H9 (cell line): ENCODE measurements around the gene NSG1. TPM values are rescaled to one million over a fixed set of nuclear protein-coding genes. Genes with fewer than 3 reads are reported as not detected.
"Not testable (repeated sequence)": the region's sequence is repeated elsewhere in the genome, so short reads cannot be mapped to it uniquely, and the experiment has no call there.

ENCODE experiments used
- DNase-seq: peaks from one replicate; pipeline ENCODE4 v3.0.0-alpha.2; 2017
- H2AFZ ChIP-seq: one replicate; pipeline ENCODE4 v1.6.1; 2013; ENCODE audit warnings: mild to moderate bottlenecking, low read length, control low read depth, moderate library complexity
- H2AK5ac ChIP-seq: 2 replicates; pipeline ENCODE4 v1.6.1; 2013; ENCODE audit warnings: low read length, control low read depth, mixed read lengths; ENCODE audit not compliant: insufficient read length
- H2BK120ac ChIP-seq: one replicate; pipeline ENCODE4 v1.6.1; 2013; ENCODE audit warnings: low read depth, mild to moderate bottlenecking, low read length, control low read depth, inconsistent platforms; ENCODE audit not compliant: poor library complexity, severe bottlenecking
- H2BK12ac ChIP-seq: 2 replicates; pipeline ENCODE4 v1.6.1; 2013; ENCODE audit warnings: low read length, control low read depth, mixed read lengths, low read depth; ENCODE audit not compliant: insufficient read length
- H2BK15ac ChIP-seq: 2 replicates; pipeline ENCODE4 v1.6.1; 2013; ENCODE audit warnings: low read depth, low read length, control low read depth
- H2BK20ac ChIP-seq: one replicate; pipeline ENCODE4 v1.6.1; 2013; ENCODE audit warnings: low read depth, mild to moderate bottlenecking, low read length, control low read depth, inconsistent platforms; ENCODE audit not compliant: poor library complexity, severe bottlenecking
- H2BK5ac ChIP-seq: 2 replicates; pipeline ENCODE4 v1.6.1; 2013; ENCODE audit warnings: low read length, control low read depth, mixed read lengths; ENCODE audit not compliant: insufficient read length
- H3K14ac ChIP-seq: 2 replicates; pipeline ENCODE4 v1.6.1; 2013; ENCODE audit warnings: low read length, control low read depth; ENCODE audit not compliant: insufficient read depth
- H3K18ac ChIP-seq: 2 replicates; pipeline ENCODE4 v1.6.1; 2013; ENCODE audit warnings: low read depth, mild to moderate bottlenecking, mixed read lengths, low read length, control low read depth; ENCODE audit not compliant: insufficient read length
- H3K23ac ChIP-seq: 2 replicates; pipeline ENCODE4 v1.6.1; 2013; ENCODE audit warnings: low read length, control low read depth, mixed read lengths, low read depth; ENCODE audit not compliant: insufficient read length
- H3K23me2 ChIP-seq: 2 replicates; pipeline ENCODE4 v1.6.1; 2013; ENCODE audit warnings: low read depth, mild to moderate bottlenecking, mixed read lengths, low read length, control low read depth; ENCODE audit not compliant: insufficient read length, poor library complexity, severe bottlenecking
- H3K27ac ChIP-seq: 2 replicates; pipeline ENCODE4 v1.5.1; 2013; ENCODE audit warnings: low read length, control low read depth, mixed read lengths, low read depth; ENCODE audit not compliant: insufficient read length
- H3K27me3 ChIP-seq: 2 replicates; pipeline ENCODE4 v1.6.1; 2013; ENCODE audit warnings: low read length, control low read depth, inconsistent platforms; ENCODE audit not compliant: insufficient read depth
- H3K4ac ChIP-seq: 2 replicates; pipeline ENCODE4 v1.6.1; 2013; ENCODE audit warnings: low read depth, mild to moderate bottlenecking, control low read depth, inconsistent platforms, low read length, moderate library complexity
- H3K4me1 ChIP-seq: 2 replicates; pipeline ENCODE4 v1.6.1; 2013; ENCODE audit warnings: low read length, control low read depth, inconsistent platforms; ENCODE audit not compliant: insufficient read depth
- H3K4me2 ChIP-seq: 2 replicates; pipeline ENCODE4 v1.6.1; 2013; ENCODE audit warnings: low read length, control low read depth, mixed read lengths; ENCODE audit not compliant: insufficient read length, insufficient read depth
- H3K56ac ChIP-seq: 2 replicates; pipeline ENCODE4 v1.6.1; 2013; ENCODE audit warnings: low read depth, mild to moderate bottlenecking, mixed read lengths, low read length, control low read depth; ENCODE audit not compliant: insufficient read length
- H3K79me1 ChIP-seq: 2 replicates; pipeline ENCODE4 v1.6.1; 2013; ENCODE audit warnings: low read depth, mild to moderate bottlenecking, moderate library complexity, low read length, control low read depth, inconsistent platforms; ENCODE audit not compliant: insufficient read depth, poor library complexity, severe bottlenecking
- H3K79me2 ChIP-seq: 2 replicates; pipeline ENCODE4 v1.6.1; 2013; ENCODE audit warnings: low read length, control low read depth, inconsistent platforms; ENCODE audit not compliant: insufficient read depth
- H3K9ac ChIP-seq: 2 replicates; pipeline ENCODE4 v1.6.1; 2013; ENCODE audit warnings: low read length, control low read depth, mixed read lengths; ENCODE audit not compliant: insufficient read length; ENCODE audit errors: extremely low read depth
- H3K9me3 ChIP-seq: one replicate; pipeline ENCODE4 v1.6.1; 2013; ENCODE audit warnings: low read depth, low read length, inconsistent platforms; ENCODE audit not compliant: control insufficient read depth
- H3T11ph ChIP-seq: one replicate; pipeline ENCODE4 v1.6.1; 2013; ENCODE audit warnings: mild to moderate bottlenecking, low read length, control low read depth, inconsistent platforms
- H4K20me1 ChIP-seq: one replicate; pipeline ENCODE4 v1.6.1; 2013; ENCODE audit not compliant: control insufficient read depth, insufficient read length, insufficient read depth
- H4K5ac ChIP-seq: 2 replicates; pipeline ENCODE4 v1.6.1; 2013; ENCODE audit warnings: low read depth, mild to moderate bottlenecking, mixed read lengths, low read length, control low read depth; ENCODE audit not compliant: insufficient read length
- H4K8ac ChIP-seq: replicated peaks from 2 replicates; pipeline ENCODE4 v1.6.1; 2013; ENCODE audit warnings: low read length, control low read depth, mixed read lengths, low read depth; ENCODE audit not compliant: insufficient read length
- H4K91ac ChIP-seq: 2 replicates; pipeline ENCODE4 v1.6.1; 2013; ENCODE audit warnings: low read depth, mild to moderate bottlenecking, moderate library complexity, mixed read lengths, low read length, control low read depth; ENCODE audit not compliant: insufficient read length
- H3K27ac Mint-ChIP-seq, 3 experiments: 2 replicates in 2 of 3; 3 replicates in 1 of 3; pipeline ENCODE4 v1.8.0; 2020 to 2021; ENCODE audit warnings: mixed read lengths in 3 of 3, mild to moderate bottlenecking in 1 of 3, moderate library complexity in 1 of 3
- H3K27me3 Mint-ChIP-seq: 2 replicates; pipeline ENCODE4 v1.8.0; 2021; ENCODE audit warnings: low read depth, mild to moderate bottlenecking, moderate library complexity, mixed read lengths
- H3K36me3 Mint-ChIP-seq, 3 experiments: 2 replicates in 2 of 3; 3 replicates in 1 of 3; pipeline ENCODE4 v1.8.0; 2020 to 2021; ENCODE audit warnings: low read depth in 3 of 3, mixed read lengths in 3 of 3; ENCODE audit not compliant: insufficient read depth in 1 of 3
- H3K4me1 Mint-ChIP-seq, 2 experiments: 2 replicates each; pipeline ENCODE4 v1.8.0; 2020; ENCODE audit warnings: mixed read lengths in 2 of 2
- H3K4me3 Mint-ChIP-seq, 2 experiments: 2 replicates in 1 of 2; 3 replicates in 1 of 2; pipeline ENCODE4 v1.8.0; 2020 to 2021; ENCODE audit warnings: mild to moderate bottlenecking in 2 of 2, mixed read lengths in 2 of 2, moderate library complexity in 1 of 2
- H3K9me3 Mint-ChIP-seq, 2 experiments: 2 replicates in 1 of 2; 3 replicates in 1 of 2; pipeline ENCODE4 v1.8.0; 2020; ENCODE audit warnings: mild to moderate bottlenecking in 2 of 2, mixed read lengths in 2 of 2, moderate library complexity in 1 of 2
- WGBS: extraction: QIAGEN DNeasy Blood & Tissue Kit; methylation state at CpG from one replicate; pipeline ENCODE4 v1.1.7; 2013; ENCODE audit warnings: missing lambda C conversion rate, low lambda C conversion rate, mixed read lengths; ENCODE audit not compliant: insufficient read length; ENCODE audit errors: extremely low coverage; 5-methylcytosine and 5-hydroxymethylcytosine counted together
- total RNA-seq: library from RNA; stranded (reverse); gene quantifications from 2 replicates; pipeline ENCODE4 v1.2.1, GENCODE V29; 2021
- TF ChIP-seq, protein P1 (sequence below): fragments of 200-600 bp; sonication (generic); conservative IDR thresholded peaks from 3 replicates; pipeline ENCODE4 v1.8.0; 2021; ENCODE audit warnings: antibody characterized with exemption, mild to moderate bottlenecking

Gene NSG1
- total RNA-seq, 1 experiment from 2014 or later = 9.3 TPM

DNA sequence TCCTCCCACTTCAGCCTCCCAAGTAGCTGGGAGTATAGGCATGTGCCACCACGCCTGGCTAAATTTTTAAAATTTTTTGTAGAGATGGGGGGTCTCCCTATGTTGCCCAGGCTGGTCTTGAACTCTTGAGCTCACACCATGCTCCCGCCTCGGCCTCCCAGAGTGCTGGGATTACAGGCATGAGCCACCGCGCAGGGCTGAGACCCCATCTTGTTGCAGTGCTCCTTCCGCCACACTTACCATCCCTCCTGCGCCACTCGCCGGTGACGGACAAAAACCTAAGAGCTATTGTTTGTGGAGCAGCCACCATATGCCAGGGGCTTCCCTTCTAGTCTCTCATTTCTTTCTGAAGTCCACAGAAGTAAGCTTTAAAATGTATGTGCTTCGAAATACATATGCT, 34.5 kb downstream of the NSG1 start:
- Mint-ChIP-seq H3K27me3 (0 out of 2 replicates have a peak, but pooled peaks cover 5% of the 10 kb centered on the region), H3K4me1 (peaks cover 30 to 31% of the 10 kb centered on the region in 2 experiments), H3K9me3 (no peaks in the 10 kb centered on the region), H3K4me3 (no peak overlapping the region), H3K36me3 (peaks cover 9 to 37% (median 34%) of the 10 kb centered on the region in 3 experiments), H3K27ac (no peak overlapping the region)
- Histone ChIP-seq H3K23me2 (no peaks in the 10 kb centered on the region), H3T11ph (no peak overlapping the region), H2AK5ac (no peak overlapping the region), H3K27ac (no peak overlapping the region), H3K79me1 (no peaks in the 10 kb centered on the region), H4K20me1 (peaks cover 2% of the 10 kb centered on the region), H3K23ac (no peak overlapping the region), H3K14ac (no peak overlapping the region), H3K18ac (no peak overlapping the region), H2AFZ (no peak overlapping the region), H2BK120ac (no peak overlapping the region), H3K4me1 (peaks cover 18% of the 10 kb centered on the region; the same call in 1 of the 2 replicates), H3K9ac (no peak overlapping the region), H3K79me2 (no peaks in the 10 kb centered on the region), H2BK12ac (no peak overlapping the region), H3K4me2 (no peak overlapping the region), H2BK5ac (no peak overlapping the region), H4K8ac (no peak overlapping the region), H3K56ac (no peak overlapping the region), H4K5ac (no peak overlapping the region), H2BK15ac (no peak overlapping the region), H2BK20ac (no peak overlapping the region), H3K9me3 (no peaks in the 10 kb centered on the region), H4K91ac (no peak overlapping the region), H3K4ac (no peak overlapping the region), H3K27me3 (no peaks in the 10 kb centered on the region)
- TF ChIP-seq, protein P1, sequence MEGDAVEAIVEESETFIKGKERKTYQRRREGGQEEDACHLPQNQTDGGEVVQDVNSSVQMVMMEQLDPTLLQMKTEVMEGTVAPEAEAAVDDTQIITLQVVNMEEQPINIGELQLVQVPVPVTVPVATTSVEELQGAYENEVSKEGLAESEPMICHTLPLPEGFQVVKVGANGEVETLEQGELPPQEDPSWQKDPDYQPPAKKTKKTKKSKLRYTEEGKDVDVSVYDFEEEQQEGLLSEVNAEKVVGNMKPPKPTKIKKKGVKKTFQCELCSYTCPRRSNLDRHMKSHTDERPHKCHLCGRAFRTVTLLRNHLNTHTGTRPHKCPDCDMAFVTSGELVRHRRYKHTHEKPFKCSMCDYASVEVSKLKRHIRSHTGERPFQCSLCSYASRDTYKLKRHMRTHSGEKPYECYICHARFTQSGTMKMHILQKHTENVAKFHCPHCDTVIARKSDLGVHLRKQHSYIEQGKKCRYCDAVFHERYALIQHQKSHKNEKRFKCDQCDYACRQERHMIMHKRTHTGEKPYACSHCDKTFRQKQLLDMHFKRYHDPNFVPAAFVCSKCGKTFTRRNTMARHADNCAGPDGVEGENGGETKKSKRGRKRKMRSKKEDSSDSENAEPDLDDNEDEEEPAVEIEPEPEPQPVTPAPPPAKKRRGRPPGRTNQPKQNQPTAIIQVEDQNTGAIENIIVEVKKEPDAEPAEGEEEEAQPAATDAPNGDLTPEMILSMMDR = no peak
- WGBS = no CpG with 5 or more reads among the region's 11 CpGs
- no peak for DNase-seq

DNA sequence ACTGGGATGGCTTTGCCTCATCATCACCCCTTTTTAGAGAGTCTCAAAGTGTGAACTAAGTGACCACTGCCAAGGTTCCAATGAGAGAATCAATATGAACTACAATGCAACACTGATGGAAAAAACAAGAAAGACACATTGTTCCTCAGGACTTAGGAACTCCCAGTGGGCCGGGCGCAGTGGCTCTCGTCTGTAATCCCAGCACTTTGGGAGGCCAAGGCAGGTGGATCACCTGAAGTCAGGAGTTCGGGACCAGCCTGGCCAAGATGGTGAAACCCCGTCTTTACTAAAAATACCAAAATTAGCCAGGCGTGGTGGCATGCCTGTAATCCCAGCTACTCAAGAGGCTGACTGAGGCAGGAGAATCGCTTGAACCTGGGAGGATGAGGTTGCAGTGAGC, 35.2 kb downstream of the NSG1 start:
- H3T11ph ChIP-seq, H3K27me3 Mint-ChIP-seq, H3K23ac ChIP-seq, H3K27me3 ChIP-seq, H2AFZ ChIP-seq, H2BK15ac ChIP-seq, H3K9me3 ChIP-seq, H3K18ac ChIP-seq, H3K27ac Mint-ChIP-seq, H2BK5ac ChIP-seq, H3K79me1 ChIP-seq, H4K91ac ChIP-seq, H3K79me2 ChIP-seq, H4K20me1 ChIP-seq, H3K4me3 Mint-ChIP-seq, H3K4ac ChIP-seq, H3K23me2 ChIP-seq, H3K4me2 ChIP-seq, H4K5ac ChIP-seq, H2BK20ac ChIP-seq, H3K56ac ChIP-seq, H2BK120ac ChIP-seq, H3K9ac ChIP-seq, H2BK12ac ChIP-seq, H4K8ac ChIP-seq, H3K27ac ChIP-seq, H2AK5ac ChIP-seq, H3K9me3 Mint-ChIP-seq, H3K14ac ChIP-seq, DNase-seq: not testable (repeated sequence)
- WGBS = no CpG with 5 or more reads among the region's 7 CpGs
- peaks cover 23% of the 10 kb centered on the region; the same call in 1 of the 2 replicates for H3K4me1 ChIP-seq
- peaks cover 9 to 37% (median 34%) of the 10 kb centered on the region in 3 experiments for H3K36me3 Mint-ChIP-seq
- H3K4me1 Mint-ChIP-seq = peaks cover 38 to 39% of the 10 kb centered on the region in 2 experiments
